Regular cardiac myocyte (primary cell): ENCODE results near the gene COLQ. TPM values are rescaled to one million over a fixed set of nuclear protein-coding genes. Genes with fewer than 3 reads are reported as not detected.

ENCODE experiments used
- total RNA-seq: library from RNA; depleted of rRNA; stranded (reverse); fragments of >200 nt; gene quantifications from 2 replicates; pipeline ENCODE4 v1.2.3, GENCODE V29; 2014

COLQ gene
- total RNA-seq: under 0.01 and 0.28 TPM in 2 replicates

DNA sequence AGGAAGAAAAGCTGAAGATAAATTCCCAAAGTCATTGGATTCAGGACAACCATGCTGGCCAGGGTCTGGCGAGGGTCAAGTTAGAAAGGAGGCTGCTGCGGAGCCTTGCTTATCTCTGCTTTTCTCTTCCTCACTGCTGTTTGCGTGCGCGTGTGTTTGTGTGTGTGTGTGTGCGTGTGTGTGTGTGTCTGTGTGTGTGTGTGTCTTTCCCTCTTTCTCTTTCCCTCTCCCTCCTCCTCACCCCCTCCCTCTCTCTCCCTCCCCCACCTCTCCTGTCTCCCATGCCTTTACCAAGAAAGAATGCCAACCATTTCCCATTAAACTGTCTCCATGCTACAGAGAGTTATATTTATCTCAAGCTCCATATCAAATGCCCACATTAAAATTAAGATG lies at the start of gene COLQ:
COLQ (minus strand) TSS at position 134 of the 393 bp plus-strand sequence; CDS start at position 53, 81 bp downstream.

DNA sequence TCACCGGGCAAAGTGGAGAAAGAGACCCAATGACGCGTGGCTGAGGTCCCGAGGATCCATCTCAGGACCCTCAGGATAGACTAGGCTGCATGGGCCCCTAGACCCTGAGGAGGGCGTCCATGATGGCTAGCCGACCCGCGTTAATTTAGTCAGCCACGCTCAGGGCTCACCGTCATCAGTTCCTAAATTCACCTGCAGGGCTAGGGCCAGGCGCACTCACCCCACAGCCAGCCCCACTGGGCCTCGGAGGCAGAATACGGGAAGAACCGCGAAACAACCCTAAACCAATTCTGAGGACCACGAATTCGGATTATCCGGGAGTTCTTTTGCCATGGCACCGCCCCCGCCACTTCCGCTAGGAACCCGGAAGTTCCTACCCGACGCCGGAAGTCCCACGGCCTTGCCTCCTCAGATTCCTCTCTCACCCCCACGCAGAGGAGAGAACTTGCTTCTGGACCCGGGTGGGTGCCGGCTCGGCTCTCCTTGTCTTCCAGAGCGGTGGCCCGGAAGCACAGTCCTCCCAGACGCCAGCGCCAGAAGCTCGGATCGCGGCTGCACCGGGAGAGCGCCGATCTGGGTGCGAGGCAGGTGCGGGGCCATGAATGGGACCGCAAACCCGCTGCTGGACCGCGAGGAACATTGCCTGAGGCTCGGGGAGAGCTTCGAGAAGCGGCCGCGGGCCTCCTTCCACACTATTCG lies 94.2 kb downstream of the COLQ start, which contains the start of the genes EAF1 and METTL6:
EAF1 (plus strand) TSS at position 417 of the 699 bp plus-strand sequence; CDS start at position 599, 182 bp downstream.
METTL6 (minus strand) TSS at position 363 of the 699 bp plus-strand sequence. CDS start 1,033 bp downstream, outside the sequence.

Other genes starting within 250 kb of the COLQ start
- 22.2 and 53.0 TPM in 2 replicates for gene SH3BP5, start 189.1 kb downstream of the COLQ start, total RNA-seq
- 38.2 and 38.3 TPM in 2 replicates for gene METTL6, start 94.2 kb downstream of the COLQ start, total RNA-seq
- gene EAF1, start 94.1 kb downstream of the COLQ start, total RNA-seq: 30.9 and 38.6 TPM in 2 replicates
- gene HACL1, start 79.9 kb upstream of the COLQ start, total RNA-seq: 23.0 and 26.8 TPM in 2 replicates
- 21.9 and 42.0 TPM in 2 replicates for gene BTD, start 80.0 kb upstream of the COLQ start, total RNA-seq